GM21786 (cell line): ENCODE data around the gene PRKG2.
"Not testable (repeated sequence)": the region's sequence is repeated elsewhere in the genome, so short reads cannot be mapped to it uniquely, and the experiment has no call there.

Experiments used
- ATAC-seq: cut with Tn5 transposase; IDR thresholded peaks from one replicate; pipeline ENCODE4 v1.9.1; 2021; ENCODE audit not compliant: unreplicated experiment

PRKG2 gene

GRCh38 chr4:81164126-81164525 lies 50.9 kb downstream of the PRKG2 start:
- ATAC-seq = no peak

GRCh38 chr4:81162752-81163458 lies 52.1 kb downstream of the PRKG2 start:
- ATAC-seq = no peak

GRCh38 chr4:81153714-81154323 lies 61.2 kb downstream of the PRKG2 start:
- ATAC-seq = not testable (repeated sequence)

GRCh38 chr4:81152839-81153713 lies 61.9 kb downstream of the PRKG2 start:
- ATAC-seq = no peak

- ATAC-seq = no peak
Observed at GRCh38 chr4:81149976-81150375, 65.0 kb downstream of the PRKG2 start.

- ATAC-seq = no peak
Observed at GRCh38 chr4:81148576-81148975, 66.4 kb downstream of the PRKG2 start.

- no peak for ATAC-seq
Observed at GRCh38 chr4:81146466-81146865, 68.6 kb downstream of the PRKG2 start.

- ATAC-seq = no peak
Observed at GRCh38 chr4:81143183-81143582, 71.8 kb downstream of the PRKG2 start.

- ATAC-seq = no peak
Observed at GRCh38 chr4:81142744-81143143, 72.3 kb downstream of the PRKG2 start.

GRCh38 chr4:81137894-81138293 lies 77.1 kb downstream of the PRKG2 start:
- ATAC-seq = no peak

- ATAC-seq = no peak
Observed at GRCh38 chr4:81137446-81137845, 77.6 kb downstream of the PRKG2 start.

GRCh38 chr4:81136161-81136905 lies 78.7 kb downstream of the PRKG2 start:
- no peak for ATAC-seq

- ATAC-seq = no peak
Observed at GRCh38 chr4:81135501-81135900, 79.5 kb downstream of the PRKG2 start.

- ATAC-seq = no peak
Observed at GRCh38 chr4:81131563-81131962, 83.5 kb downstream of the PRKG2 start.

GRCh38 chr4:81131066-81131465 lies 84.0 kb downstream of the PRKG2 start:
- no peak for ATAC-seq

- ATAC-seq = no peak
Observed at GRCh38 chr4:81130569-81130968, 84.5 kb downstream of the PRKG2 start.

GRCh38 chr4:81120055-81120454 lies 95.0 kb downstream of the PRKG2 start:
- ATAC-seq = no peak

- no peak for ATAC-seq
Observed at GRCh38 chr4:81118086-81118485, 96.9 kb downstream of the PRKG2 start.

- no peak for ATAC-seq
Observed at GRCh38 chr4:81116566-81116965, 98.5 kb downstream of the PRKG2 start.

GRCh38 chr4:81113024-81113423 lies 102.0 kb downstream of the PRKG2 start:
- ATAC-seq = no peak

- no peak for ATAC-seq
Observed at GRCh38 chr4:81109356-81109755, 105.7 kb downstream of the PRKG2 start.
